ENCODE results near the gene ANKRA2.

ANKRA2 gene, protein sequence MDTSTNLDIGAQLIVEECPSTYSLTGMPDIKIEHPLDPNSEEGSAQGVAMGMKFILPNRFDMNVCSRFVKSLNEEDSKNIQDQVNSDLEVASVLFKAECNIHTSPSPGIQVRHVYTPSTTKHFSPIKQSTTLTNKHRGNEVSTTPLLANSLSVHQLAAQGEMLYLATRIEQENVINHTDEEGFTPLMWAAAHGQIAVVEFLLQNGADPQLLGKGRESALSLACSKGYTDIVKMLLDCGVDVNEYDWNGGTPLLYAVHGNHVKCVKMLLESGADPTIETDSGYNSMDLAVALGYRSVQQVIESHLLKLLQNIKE

DNA sequence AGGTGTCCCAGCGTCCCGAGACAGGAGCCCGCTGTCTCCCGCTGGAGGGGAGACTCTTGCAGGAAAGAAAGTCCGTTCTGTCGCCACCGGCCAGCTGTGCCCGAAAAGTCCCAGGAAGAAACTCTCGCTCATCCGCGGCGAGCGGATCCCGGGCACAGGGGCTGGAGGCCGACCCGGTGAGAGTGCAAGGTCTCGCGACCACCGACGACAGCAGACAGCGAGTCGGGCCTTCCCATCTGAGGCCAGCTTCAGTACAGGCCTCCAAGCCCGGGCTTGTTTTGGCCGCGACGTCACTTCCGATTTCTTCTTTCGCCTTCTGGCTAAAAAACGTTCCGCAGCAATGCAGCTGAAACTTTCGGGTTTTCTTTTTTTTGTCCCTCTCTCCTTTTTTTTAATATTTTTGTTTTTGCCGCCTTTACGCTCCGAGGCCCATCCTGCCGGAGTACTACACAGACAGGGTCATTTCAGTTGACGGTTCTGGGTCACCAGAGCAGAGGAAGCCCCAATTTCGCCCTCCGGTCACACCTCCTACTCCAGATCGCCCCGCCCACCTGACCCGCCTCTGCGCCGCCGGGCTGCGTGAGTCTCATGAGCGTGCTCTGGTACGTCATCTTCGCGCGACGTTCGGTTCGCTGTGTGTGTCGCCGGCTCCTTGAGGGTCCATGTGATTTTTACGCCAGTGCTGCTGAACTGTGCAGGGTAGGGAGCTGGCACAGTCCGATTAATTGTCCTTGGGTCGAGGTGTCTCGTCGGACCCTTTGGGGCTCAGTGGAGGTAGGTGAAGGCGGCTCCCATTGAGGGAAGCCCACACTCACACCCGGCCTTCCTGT is at the start of gene ANKRA2, which contains the start of gene UTP15:
TSS of gene ANKRA2 (minus strand) at position 501 of the 830 bp plus-strand sequence. CDS start 2,758 bp downstream, outside the sequence.
TSS of gene UTP15 (plus strand) at position 605 of the 830 bp plus-strand sequence. CDS start 1,602 bp downstream, outside the sequence.
- no peak for TF ChIP-seq JUND (IDR thresholded peaks at IDR 0.05; ENCODE audit: low read depth)
- in situ Hi-C loops (cut with HindIII; ENCODE audit: low pct_unique_long_range_greater_than_20kb, low sequenced_read_pairs): no loop called here
- peak; percentile 47 to 99 for DNase-seq (ENCODE audit: low read depth in 1 of 2, low spot score in 1 of 2)

DNA sequence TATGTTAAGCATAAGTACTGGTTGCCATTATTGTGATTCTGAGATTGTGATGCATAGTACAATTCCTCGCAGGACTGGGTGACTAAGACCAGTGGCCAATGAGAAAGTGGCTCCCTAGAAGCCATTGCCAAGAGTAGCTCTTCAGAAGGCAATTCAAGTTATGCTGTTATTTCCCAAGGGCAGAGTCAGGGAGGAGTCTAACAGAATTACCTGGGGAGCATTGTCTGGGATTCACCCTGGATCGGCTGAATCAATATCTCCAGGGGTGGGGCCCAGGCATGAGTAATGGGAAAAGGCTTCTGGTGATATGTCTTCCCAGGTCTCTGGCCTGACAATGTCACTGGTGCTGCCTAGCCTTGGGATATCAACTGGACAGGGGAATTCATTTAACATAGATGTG is 49.6 kb upstream of the ANKRA2 start:
- in situ Hi-C loops (cut with HindIII; ENCODE audit: low pct_unique_long_range_greater_than_20kb, low sequenced_read_pairs): no loop called here
- no peak for TF ChIP-seq JUND (IDR thresholded peaks at IDR 0.05; ENCODE audit: low read depth)
- peak in 1 of 2 experiments; percentile 42 for DNase-seq (ENCODE audit: low read depth in 1 of 2, low spot score in 1 of 2)

- no peak for TF ChIP-seq JUND (IDR thresholded peaks at IDR 0.05; ENCODE audit: low read depth)
- in situ Hi-C loops (cut with HindIII; ENCODE audit: low pct_unique_long_range_greater_than_20kb, low sequenced_read_pairs): no loop called here
- no peak for DNase-seq (ENCODE audit: low read depth in 1 of 2, low spot score in 1 of 2)
These were observed 47.4 kb upstream of the ANKRA2 start for GRCh38 chr5:73612799-73613198.

GRCh38 chr5:73607228-73607627 is 41.8 kb upstream of the ANKRA2 start:
- in situ Hi-C loops (cut with HindIII; ENCODE audit: low pct_unique_long_range_greater_than_20kb, low sequenced_read_pairs): no loop called here
- no peak for DNase-seq (ENCODE audit: low read depth in 1 of 2, low spot score in 1 of 2)
- no peak for TF ChIP-seq JUND (IDR thresholded peaks at IDR 0.05; ENCODE audit: low read depth)

DNA sequence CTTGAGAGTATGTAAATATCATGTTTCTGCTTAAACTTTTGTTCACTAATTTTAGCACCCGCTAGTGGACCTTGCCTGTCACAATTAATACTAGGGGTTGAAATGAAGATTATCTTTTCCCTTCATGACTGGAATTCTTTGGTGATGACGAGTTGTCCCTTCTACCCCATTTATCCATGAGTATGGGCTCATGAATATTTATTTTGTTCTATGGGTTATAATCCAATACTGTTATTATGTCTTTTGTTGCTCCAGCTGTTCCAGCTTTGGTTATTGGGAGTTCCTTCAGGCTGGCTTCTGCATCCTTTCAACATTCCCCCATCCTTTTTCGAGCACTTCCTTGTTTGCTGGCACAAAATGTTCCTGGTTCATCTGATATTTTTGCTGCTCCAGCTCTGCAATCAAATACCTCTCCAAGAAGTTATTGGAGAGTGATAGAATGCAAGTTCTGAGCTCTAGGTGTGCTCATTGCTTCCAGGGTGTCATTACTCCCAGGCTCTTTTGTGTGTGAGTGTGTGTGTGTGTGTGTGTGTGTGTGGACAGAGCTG is 40.8 kb upstream of the ANKRA2 start:
- no peak for DNase-seq (ENCODE audit: low read depth in 1 of 2, low spot score in 1 of 2)
- TF ChIP-seq JUND (IDR thresholded peaks at IDR 0.05; ENCODE audit: low read depth): no peak
- in situ Hi-C loops (cut with HindIII; ENCODE audit: low pct_unique_long_range_greater_than_20kb, low sequenced_read_pairs): no loop called here

- DNase-seq (ENCODE audit: low read depth in 1 of 2, low spot score in 1 of 2): no peak
- in situ Hi-C loops (cut with HindIII; ENCODE audit: low pct_unique_long_range_greater_than_20kb, low sequenced_read_pairs): no loop called here
- no peak for TF ChIP-seq JUND (IDR thresholded peaks at IDR 0.05; ENCODE audit: low read depth)
These were observed 40.0 kb upstream of the ANKRA2 start for GRCh38 chr5:73605223-73606087.

DNA sequence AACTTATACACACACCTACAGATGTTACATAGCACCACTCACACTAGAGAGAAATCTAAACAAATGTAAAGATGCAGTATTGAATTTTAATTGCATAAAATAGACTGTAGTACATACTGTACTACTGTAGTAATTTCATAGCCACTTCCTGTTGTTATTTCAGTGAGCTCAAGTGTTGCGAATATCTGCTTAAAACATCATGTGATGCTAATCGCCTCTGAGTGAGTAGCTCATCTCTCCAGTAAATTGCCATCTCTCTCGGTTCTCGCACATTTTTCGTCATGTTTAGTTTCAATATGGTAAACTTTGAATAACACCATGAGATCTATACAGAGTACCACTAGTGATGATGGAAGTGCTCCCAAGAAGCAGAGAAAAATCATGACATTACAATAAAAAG is 38.6 kb upstream of the ANKRA2 start:
- no peak for DNase-seq (ENCODE audit: low read depth in 1 of 2, low spot score in 1 of 2)
- TF ChIP-seq JUND (IDR thresholded peaks at IDR 0.05; ENCODE audit: low read depth): no peak

GRCh38 chr5:73599380-73599779 is 33.9 kb upstream of the ANKRA2 start:
- no peak for DNase-seq (ENCODE audit: low read depth in 1 of 2, low spot score in 1 of 2)
- in situ Hi-C loops (cut with HindIII; ENCODE audit: low pct_unique_long_range_greater_than_20kb, low sequenced_read_pairs): no loop called here
- TF ChIP-seq JUND (IDR thresholded peaks at IDR 0.05; ENCODE audit: low read depth): no peak

More for the DNA sequence above, 38.6 kb upstream of the ANKRA2 start:
- in situ Hi-C loops (cut with HindIII; ENCODE audit: low pct_unique_long_range_greater_than_20kb, low sequenced_read_pairs): no loop called here

GRCh38 chr5:73596705-73597328 is 31.4 kb upstream of the ANKRA2 start:
- in situ Hi-C loops (cut with HindIII; ENCODE audit: low pct_unique_long_range_greater_than_20kb, low sequenced_read_pairs): no loop called here
- TF ChIP-seq JUND (IDR thresholded peaks at IDR 0.05; ENCODE audit: low read depth): no peak

DNA sequence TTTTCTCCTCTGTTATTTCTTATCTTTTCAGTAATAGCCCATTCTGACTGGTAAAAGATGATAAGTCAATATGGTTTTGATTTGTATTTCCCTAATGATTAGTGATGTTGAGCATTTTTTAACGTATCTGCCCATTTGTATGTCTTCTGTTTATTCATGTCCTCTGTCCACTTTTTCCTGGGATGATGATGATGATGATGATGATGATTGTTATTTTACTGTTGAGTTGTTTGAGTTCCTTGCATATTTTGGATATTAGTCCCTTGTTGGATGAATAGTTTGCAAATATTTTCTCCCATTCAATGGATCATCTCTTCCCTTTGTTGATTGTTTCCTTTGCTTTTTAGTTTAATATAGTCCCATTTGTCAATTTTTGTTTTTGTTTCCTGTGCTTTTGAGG is 27.1 kb upstream of the ANKRA2 start:
- in situ Hi-C loops (cut with HindIII; ENCODE audit: low pct_unique_long_range_greater_than_20kb, low sequenced_read_pairs): no loop called here

More at GRCh38 chr5:73596705-73597328, 31.4 kb upstream of the ANKRA2 start:
- DNase-seq (ENCODE audit: low read depth in 1 of 2, low spot score in 1 of 2): peak in 1 of 2 experiments; percentile 68

DNA sequence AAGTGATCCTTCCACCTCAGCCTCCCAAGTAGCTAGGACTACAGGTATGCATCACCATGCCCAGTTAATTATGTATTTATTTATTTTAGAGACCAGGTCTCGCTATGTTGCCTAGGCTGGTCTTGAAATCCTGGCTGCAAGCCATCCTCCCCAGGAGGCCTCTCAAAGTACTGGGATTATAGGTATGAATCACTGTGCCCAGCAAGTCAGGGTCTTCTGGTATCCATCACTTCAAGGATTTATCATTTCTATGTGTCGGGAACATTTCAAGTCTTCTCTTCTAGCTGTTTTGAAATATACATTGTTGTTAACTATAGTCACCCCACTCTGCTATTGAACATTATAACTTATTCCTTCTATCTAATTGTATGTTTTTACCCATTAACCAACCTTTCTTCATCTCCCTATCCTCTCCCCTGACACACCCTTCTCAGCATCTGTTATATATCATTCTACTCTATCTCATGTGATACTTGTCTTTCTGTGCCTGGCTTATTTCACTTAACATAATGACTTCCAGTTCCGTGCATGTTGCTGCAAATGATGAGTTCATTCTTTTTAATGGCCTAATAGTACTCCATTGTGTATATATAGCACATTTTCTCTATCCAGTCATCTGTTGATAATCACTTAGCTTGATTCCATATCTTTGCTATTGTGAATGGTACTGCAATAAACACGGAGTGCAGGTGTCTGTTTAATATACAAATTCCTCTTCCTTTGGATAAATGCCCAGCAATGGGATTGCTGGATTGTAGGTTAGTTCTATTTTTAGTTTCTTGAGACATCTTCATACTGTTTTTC is 26.5 kb upstream of the ANKRA2 start:
- no peak for TF ChIP-seq JUND (IDR thresholded peaks at IDR 0.05; ENCODE audit: low read depth)
- no peak for DNase-seq (ENCODE audit: low read depth in 1 of 2, low spot score in 1 of 2)
- in situ Hi-C loops (cut with HindIII; ENCODE audit: low pct_unique_long_range_greater_than_20kb, low sequenced_read_pairs): no loop called here

More for the DNA sequence above, 27.1 kb upstream of the ANKRA2 start:
- DNase-seq (ENCODE audit: low read depth in 1 of 2, low spot score in 1 of 2): no peak
- no peak for TF ChIP-seq JUND (IDR thresholded peaks at IDR 0.05; ENCODE audit: low read depth)
